GOT3 (cell line): ENCODE measurements around the gene SLC1A3.

Experiments used
- DNase-seq: peaks from one replicate; lab custom pipeline; 2025; ENCODE audit warnings: mixed read lengths; lab: John Stamatoyannopoulos, UW

The SLC1A3 gene

GRCh38 chr5:36599986-36600779 lies 6.2 kb upstream of the SLC1A3 start:
- no peak for DNase-seq

- DNase-seq: no peak
Observed at GRCh38 chr5:36600917-36601527, 5.4 kb upstream of the SLC1A3 start.

GRCh38 chr5:36602704-36603321 lies 3.6 kb upstream of the SLC1A3 start:
- DNase-seq: no peak

GRCh38 chr5:36605241-36605640 lies 1.2 kb upstream of the SLC1A3 start:
- DNase-seq: no peak

- DNase-seq: no peak
Observed at GRCh38 chr5:36606036-36606427, 374 bp upstream of the SLC1A3 start.

- no peak for DNase-seq
Observed at GRCh38 chr5:36607114-36607571, 737 bp downstream of the SLC1A3 start.

- DNase-seq: no peak
Observed at GRCh38 chr5:36607838-36608783, 1.7 kb downstream of the SLC1A3 start.

GRCh38 chr5:36610621-36611020 lies 4.2 kb downstream of the SLC1A3 start:
- no peak for DNase-seq

GRCh38 chr5:36611520-36612274 lies 5.3 kb downstream of the SLC1A3 start:
- no peak for DNase-seq

GRCh38 chr5:36613241-36613640 lies 6.8 kb downstream of the SLC1A3 start:
- no peak for DNase-seq

GRCh38 chr5:36613771-36614656 lies 7.6 kb downstream of the SLC1A3 start:
- DNase-seq: no peak

- DNase-seq: no peak
Observed at GRCh38 chr5:36614657-36615308, 8.4 kb downstream of the SLC1A3 start.

- no peak for DNase-seq
Observed at GRCh38 chr5:36619012-36619635, 12.7 kb downstream of the SLC1A3 start.

- no peak for DNase-seq
Observed at GRCh38 chr5:36621985-36622384, 15.6 kb downstream of the SLC1A3 start.

- no peak for DNase-seq
Observed at GRCh38 chr5:36623832-36624231, 17.4 kb downstream of the SLC1A3 start.

- no peak for DNase-seq
Observed at GRCh38 chr5:36624277-36624676, 17.9 kb downstream of the SLC1A3 start.

GRCh38 chr5:36628695-36629094 lies 22.3 kb downstream of the SLC1A3 start:
- DNase-seq: no peak

- no peak for DNase-seq
Observed at GRCh38 chr5:36629729-36630128, 23.3 kb downstream of the SLC1A3 start.
